Measurements from ENCODE around the gene OR10K1.
"Not testable (repeated sequence)": the region's sequence is repeated elsewhere in the genome, so short reads cannot be mapped to it uniquely, and the experiment has no call there.

Gene OR10K1, protein sequence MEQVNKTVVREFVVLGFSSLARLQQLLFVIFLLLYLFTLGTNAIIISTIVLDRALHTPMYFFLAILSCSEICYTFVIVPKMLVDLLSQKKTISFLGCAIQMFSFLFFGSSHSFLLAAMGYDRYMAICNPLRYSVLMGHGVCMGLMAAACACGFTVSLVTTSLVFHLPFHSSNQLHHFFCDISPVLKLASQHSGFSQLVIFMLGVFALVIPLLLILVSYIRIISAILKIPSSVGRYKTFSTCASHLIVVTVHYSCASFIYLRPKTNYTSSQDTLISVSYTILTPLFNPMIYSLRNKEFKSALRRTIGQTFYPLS

DNA sequence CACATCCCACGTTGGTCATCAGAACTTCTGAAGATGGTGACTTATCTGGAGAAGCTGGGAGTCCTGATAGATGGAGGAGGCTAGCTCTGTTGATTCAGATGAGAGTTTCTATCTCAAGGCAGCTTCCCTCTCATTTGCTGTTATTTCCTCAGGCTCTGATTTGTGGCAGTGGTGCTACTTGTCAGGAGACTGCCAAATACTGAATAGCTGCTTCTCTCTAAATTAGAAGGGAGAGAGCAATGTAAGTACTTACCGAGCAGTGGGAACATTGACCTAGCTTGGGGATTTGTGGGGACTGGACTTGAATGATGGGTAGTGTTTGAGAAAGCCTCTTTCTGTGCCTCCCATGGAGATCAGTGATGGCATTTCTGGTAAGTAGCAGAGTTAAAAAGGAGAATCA lies at the start of gene OR10K1:
Gene OR10K1, plus strand, starts transcription at position 301 of the 400 bp plus-strand sequence. CDS start 3,728 bp downstream, outside the sequence.
- DNase-seq (ENCODE audit: low spot score) = no peak

DNA sequence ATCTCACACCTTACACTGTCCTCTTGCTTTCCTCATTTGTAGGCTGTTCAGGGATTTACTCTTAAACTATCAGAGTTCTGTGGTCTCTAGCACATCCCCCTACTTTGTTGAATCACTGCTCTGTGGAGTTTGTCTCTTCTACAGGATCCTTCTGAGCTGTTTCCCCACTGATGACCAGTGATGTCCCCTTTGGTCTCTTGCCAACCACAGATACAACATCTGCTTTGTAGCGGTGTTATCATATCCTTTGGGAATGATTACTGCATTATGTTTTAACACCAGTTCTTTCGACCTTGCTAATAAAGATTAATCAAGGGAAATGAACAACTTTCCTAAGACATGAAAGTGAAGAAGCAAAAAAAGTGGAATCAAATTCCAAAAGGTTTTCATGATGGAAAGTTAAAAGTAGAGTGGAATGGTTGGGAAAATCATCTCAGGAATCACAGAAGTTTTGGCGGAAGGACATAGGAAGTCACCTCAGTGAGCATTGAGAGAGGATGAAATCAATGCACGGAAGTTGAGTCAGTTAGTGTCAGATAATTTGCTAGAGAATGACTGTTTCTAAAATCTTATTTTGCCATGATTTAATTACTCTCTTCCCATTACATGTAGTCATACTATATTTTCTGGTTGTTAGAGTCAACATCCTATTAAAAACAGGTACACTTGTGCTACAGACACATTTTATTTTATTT lies 46.8 kb upstream of the OR10K1 start:
- DNase-seq (ENCODE audit: low spot score) = no peak

DNA sequence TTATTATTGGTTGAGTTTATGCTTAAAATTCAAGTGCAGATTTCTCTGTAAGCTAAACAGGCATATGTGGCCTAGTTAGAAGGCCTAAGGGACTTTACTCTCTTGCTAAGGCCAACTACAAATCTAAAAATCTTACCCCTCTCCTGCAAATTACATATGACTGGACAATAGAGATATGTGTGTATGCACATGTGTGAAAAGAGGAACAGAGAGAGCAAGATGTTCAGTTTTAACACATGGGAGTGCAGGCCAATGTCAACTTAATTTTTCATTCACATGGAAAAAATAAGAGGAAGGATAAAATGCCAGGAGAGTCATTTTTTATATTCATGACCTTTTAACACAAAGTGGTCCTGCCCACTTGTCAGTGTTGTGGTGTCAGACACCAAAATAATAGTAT lies 44.0 kb upstream of the OR10K1 start:
- no peak for DNase-seq (ENCODE audit: low spot score)

DNA sequence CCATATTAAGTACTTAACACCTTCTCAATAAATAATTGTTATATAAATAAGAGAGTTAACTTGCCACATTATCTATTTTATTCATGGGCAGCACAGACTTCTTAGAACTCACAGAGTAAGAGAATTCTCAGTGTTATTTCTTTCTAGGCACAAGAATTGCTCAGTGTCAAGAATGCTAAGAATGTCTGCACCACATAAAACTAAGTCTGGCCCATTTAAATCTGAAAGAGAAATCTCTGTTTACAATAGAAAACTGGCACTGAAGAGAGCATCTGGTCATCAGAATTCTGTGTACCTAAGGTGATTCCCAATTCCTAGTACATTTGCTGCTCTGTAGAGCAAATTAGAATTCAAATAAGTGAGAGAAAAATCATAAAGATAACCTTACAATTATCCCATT lies 39.4 kb upstream of the OR10K1 start:
- DNase-seq (ENCODE audit: low spot score) = no peak

DNA sequence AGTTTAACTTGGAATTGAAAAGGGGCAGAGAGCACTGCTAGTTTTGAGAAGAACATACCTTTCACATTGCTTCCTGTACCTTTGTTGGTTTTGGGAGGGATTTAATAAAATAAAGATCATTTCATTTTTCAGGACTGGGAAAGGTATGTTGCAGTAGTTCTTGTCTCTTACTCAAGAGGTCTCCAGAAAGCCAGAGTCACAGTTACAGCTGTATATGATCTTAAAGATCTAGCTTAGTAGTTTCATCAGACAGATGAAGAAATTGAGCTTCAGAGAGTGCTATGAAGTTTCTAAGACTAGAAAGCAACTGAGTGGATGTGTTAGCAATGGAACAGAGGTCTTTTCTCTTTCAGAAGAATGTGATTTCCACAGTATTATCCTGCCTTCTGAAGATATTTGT lies 36.6 kb upstream of the OR10K1 start:
- DNase-seq (ENCODE audit: low spot score) = no peak

DNA sequence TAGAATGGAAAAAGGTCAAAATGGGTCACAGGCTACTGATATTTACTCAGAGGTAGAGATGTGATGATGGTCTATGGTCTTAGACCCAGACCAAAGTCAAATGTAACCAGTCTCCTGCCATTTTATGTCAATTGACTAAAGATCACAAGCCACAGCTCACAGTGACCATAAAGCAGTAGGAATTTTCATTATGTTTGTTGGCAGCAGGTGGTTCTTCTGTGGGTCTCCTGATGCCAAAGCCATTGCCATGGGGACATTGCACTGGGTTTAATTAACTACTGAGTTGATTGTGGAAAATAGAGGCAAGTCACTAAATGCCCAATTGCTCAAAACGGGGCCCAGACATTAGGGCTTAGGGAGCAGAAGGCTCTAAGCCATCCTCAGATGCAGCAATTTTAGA lies 35.5 kb upstream of the OR10K1 start, which contains the start of gene OR10K2:
Gene OR10K2, minus strand, starts transcription at position 101 of the 400 bp plus-strand sequence. CDS start 5,371 bp downstream, outside the sequence.
- DNase-seq (ENCODE audit: low spot score) = no peak

DNA sequence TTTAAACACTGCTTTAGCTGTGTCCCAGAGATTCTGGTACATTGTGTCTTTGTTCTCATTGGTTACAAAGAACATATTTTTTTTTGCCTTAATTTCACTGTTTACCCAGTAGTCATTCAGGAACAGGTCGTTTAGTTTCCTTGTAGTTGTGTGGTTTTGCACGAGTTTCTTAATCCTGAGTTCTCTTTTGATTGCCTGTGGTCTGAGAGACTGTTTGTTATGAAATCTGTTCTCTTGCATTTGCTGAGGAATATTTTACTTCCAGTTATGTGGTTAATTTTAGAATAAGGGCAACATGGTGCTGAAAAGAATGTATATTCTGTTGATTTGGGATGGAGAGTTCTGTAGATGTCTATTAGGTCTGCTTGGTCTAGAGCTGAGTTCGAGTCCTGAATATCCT lies 31.5 kb upstream of the OR10K1 start:
- not testable (repeated sequence) for DNase-seq (ENCODE audit: low spot score)

DNA sequence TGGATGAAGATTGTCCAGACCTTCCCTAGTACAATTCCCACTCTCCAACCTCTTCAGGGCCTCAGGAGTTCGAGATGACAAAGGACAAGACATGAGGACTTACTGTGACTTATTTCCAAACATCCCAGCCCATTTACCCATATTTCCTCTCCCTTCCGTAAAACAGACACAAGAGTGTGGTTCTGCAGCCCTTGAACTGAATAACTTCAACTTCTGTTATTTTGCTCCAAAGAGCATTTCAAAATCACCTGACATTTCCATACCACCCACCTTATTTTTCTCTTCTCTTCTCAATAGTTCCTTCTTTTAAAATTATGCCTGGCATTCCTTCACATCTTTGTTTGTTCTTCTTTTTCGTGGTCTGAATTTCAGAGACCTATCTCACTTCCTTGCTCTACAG lies 26.9 kb upstream of the OR10K1 start:
- DNase-seq (ENCODE audit: low spot score) = no peak

DNA sequence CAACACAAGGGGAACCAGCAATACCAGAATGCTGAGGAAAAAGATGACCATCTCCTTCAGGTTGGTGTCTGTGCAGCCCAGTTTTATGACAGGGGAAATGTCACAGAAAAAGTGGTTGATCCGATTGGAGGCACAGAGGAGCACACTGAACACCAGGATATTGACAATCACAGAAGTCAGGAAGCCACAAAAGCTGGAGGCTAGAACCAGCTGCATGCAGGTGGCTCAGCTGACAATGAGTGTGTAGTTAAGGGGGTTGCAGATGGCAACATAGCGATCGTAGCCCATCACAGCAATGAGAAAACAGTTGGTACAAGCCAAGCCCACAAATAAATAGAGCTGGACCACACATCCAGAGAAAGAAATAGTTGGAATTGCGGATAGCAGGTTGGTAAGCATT lies 16.3 kb upstream of the OR10K1 start:
- no peak for DNase-seq (ENCODE audit: low spot score)

DNA sequence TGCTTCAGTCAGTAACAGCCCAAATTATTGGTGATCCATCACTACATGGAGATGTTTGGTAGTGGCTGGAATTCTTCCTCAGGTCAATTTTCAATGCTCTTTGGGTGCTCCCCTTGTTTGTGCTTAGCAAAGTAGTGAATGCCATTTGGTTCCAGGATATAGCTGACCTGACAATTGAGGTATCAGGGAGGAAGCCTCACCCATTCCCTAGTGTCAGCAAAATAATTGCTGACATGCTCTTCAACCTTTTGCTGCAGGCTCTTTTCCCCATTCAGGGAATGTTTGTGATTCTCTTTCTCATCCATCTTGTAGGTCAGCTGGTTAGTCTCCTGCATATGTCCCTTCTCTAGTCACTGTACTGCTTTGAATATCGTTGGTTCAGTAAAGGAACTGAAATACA lies 7.1 kb upstream of the OR10K1 start:
- DNase-seq (ENCODE audit: low spot score) = no peak

DNA sequence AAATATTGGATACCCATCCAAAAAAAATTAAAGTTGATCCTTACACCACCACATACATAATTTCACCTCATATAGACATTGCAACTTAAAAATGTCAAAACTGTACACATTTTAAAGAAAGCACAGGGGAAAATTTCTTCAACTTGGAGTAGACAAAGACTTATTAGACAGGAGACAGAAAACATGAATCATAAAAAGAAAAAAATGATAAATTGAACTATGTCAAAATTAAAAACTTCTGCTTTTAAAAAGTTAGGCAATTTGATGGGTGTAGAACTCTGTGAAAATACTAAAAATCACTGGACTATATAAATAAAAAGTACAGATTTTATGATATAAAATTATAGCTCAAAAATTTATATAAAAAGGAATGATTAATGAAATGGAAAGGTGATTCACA lies 4.4 kb upstream of the OR10K1 start:
- no peak for DNase-seq (ENCODE audit: low spot score)

DNA sequence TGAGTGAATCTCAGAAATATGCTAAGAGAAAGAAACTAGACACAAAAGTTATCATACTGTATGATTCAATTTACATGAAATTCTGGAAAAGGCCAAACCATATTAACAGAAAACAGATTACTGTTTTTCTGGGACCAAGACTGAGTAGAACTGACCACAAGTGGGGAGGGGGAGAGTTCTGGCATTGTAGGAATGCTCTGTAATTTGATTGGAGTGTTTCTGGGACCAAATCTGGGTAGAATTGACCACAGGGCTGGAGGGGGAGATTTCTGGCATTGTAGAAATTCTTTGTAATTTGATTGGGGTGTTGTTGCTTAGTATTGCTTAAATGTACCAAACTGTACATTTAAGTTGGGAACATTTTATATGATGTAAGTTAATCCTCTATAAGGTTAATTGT lies 3.4 kb upstream of the OR10K1 start:
- DNase-seq (ENCODE audit: low spot score) = no peak

DNA sequence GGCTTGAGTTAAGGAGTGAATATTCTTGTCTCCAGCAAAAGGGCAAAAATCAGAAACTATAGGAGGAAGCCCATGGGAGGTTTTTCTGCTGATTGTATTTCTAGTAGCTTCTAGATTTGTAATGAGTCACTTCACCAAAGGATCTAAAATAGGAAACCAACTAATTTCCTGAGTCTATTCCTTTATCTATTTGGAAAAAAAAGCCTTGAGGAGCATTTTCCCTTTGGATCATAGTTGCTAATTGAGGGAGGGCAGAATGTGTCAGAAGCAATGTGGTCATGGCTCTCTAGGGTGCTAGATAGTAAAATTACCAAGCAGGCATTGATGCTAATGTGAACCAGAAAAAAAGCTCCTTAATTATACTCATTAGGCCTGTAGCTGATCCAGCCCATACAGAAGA lies 10.3 kb downstream of the OR10K1 start, which contains the start of gene OR10R2:
Gene OR10R2, plus strand, starts transcription at position 301 of the 400 bp plus-strand sequence. CDS start 106 bp downstream, outside the sequence.
- no peak for DNase-seq (ENCODE audit: low spot score)

DNA sequence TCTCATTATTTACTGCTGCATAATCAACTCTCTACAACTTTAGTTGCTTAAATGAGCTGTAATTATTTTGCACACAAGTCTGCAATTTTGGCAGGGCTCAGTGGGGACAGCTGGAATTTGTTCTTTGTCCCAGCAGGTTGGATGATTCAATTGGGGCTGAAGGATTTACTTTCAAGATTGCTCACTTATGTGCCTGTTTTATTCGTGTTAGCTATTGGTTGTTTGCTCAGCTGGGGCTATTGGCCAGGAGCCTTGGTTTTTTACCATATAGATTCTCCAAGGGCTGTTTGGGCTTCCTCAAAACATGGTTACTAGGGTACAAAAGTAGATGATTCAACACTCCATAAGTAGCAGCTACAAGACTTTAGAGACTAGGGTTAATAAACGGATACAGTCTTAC lies 23.8 kb downstream of the OR10K1 start:
- DNase-seq (ENCODE audit: low spot score) = no peak

DNA sequence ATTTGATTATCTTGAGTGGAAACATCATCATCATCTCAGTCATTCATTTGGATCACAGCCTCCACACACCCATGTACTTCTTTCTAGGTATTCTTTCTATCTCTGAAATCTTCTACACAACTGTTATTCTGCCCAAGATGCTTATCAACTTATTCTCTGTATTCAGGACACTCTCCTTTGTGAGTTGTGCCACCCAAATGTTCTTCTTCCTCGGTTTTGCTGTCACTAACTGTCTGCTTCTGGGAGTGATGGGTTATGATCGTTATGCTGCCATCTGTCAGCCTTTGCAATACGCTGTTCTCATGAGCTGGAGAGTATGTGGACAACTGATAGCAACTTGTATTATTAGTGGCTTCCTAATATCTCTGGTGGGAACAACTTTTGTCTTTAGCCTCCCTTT lies 29.7 kb downstream of the OR10K1 start:
- DNase-seq (ENCODE audit: low spot score) = no peak

DNA sequence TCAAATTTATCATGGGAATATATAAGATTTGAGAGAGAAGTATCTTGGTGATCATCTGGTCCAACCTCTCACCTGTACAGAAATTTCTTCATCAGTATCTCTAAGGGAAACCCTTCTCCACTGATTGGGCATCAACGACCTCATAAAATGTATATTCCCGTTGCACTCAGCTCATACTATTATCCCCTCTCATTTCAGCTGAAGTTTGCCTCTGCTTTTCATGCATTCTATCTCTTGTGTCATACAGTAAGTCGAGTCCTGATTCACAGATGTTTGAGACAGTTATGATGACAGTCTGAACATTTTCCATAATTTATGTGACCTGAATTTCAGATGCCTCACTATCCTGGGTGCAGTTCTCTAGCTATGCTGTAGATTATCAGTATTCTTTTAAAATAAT lies 31.4 kb downstream of the OR10K1 start:
- no peak for DNase-seq (ENCODE audit: low spot score)

DNA sequence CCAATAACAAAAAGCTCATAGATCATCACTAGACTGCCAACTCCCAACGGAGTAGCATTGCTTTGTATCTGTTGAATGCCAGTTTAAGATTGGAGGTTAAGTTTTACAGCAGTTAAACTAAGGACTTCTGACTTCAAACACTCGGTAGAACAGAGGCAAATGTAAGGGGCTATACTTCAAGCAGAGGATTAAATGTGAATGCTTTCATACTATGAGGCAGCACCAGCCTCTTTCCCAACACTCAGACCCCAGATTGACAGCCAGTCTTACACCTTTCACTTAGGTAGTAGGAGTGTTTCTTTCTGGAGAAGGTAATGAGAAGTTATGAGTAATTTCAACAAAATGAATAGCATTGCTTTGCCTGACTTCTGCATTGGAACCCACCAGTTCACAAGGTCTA lies 33.2 kb downstream of the OR10K1 start:
- no peak for DNase-seq (ENCODE audit: low spot score)

DNA sequence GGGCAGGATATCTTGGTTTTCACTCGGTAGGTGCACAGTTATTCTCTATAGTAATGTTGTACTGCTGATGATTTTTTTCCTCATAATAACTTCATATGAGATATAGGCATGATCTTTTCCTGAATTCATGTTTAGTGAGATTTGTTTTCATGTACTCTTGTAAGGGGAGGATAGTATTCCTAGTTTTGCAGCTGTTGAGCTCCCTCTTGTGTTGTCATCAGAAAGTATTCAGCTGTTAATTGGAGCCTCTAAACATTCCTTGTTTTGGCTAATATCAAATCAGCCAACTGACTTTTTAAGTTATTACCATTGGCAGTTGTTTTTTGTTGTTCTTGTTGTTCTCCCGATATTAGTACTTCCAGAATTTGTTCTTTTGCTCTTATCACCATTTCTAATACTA lies 34.7 kb downstream of the OR10K1 start:
- no peak for DNase-seq (ENCODE audit: low spot score)

DNA sequence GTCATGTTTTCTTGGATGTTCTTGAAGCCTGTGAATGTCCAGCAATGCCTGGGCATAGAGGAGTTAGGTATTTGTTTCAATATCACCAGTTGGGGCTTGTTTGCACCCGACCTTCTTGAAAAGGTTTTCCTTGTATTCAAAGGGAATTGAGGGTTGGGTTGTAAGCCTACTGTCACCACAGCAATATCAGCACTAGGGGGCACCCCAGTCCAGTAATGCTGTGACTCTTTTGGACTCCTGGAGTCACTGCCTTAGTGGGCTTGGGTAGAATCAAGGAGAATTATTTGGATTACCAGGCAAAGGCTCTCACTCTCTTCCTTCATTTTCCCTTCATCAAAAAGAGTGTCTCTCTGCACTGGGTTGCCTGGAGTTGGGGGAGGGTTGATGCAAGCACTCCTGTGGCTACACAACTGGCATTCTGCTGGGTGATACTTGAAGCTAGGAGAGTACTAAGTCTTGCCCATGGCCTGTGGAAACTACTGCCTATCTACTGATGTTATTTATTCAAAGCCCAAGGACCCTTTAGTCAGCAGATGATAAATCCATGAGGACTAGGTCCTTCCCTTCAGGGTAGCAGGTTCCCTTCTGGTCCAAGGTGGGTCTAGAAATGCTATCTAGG lies 44.8 kb downstream of the OR10K1 start:
- DNase-seq (ENCODE audit: low spot score) = no peak

DNA sequence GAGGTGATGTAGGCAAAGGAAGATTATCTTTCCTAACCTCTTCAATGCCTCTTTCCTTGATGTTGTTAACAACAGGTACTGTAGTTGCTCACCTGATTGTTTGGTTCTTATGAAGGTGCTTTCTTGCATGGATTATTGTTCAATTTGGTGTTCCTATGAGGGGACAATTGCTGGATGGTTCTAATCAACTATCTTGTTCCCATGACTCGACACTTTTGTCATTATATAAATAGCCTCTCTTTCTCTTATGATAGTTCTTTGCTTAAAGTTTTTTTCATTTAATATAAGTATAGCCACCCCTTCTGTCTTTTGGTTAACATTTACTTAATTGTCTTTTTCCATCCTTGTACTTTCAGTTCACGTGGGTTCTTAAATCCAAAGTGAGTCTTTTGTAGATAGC lies 45.9 kb downstream of the OR10K1 start:
- DNase-seq (ENCODE audit: low spot score) = no peak

DNA sequence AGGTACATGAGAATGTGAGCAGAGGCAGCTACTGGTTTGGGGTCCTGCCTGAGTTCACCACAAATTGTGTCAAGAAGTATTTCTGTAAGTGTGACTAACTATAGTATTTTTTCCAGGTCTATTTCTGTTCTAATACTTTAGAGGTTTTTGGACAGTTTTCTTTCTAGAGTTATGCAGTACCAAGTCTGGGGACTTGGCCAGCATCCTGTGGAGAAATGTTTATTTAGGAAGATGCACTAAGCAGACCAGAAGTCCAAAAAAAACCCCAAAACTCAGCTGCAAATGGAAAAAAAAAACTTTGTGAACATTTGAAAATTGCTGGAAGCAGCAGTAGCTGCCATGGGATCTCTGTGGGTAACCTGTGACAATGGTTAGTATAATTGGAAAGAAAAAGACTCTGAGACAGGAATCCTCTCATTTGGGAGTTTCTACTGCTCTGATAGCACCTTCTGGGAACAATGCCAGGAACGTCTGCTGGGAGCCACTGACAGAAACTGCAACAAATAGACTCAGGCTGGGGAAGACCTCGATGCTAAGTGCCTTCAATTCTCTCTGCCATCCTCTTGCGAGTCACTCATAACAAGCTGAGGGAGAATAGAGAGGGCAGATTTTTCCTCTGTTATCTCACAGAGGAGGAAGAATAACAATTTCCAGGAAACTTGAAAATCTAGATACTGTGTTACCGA lies 48.0 kb downstream of the OR10K1 start:
- DNase-seq (ENCODE audit: low spot score) = no peak

DNA sequence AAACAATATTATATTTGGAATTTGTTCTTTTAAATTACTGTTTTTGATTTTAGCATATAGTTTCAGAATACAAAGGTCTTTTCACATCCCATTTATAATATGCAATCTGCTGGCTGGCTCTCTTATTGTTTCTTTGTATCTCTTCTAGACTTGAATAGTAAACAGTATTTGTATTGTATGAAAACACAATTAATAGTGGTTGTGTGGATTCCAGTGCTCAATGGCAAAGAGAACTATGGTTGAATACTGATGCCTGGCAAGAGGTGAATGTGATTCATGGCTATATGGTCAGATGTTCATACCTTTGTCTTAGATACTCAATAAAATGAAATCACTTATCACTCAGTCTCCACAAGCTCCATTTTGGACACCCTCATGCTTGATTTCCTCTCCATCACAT lies 55.3 kb downstream of the OR10K1 start:
- no peak for DNase-seq (ENCODE audit: low spot score)
